Retinal pigment epithelial cell (primary cell): ENCODE data around the gene FPGS.

Source experiments
- DNase-seq: peaks from one replicate; pipeline ENCODE4 v3.0.0-alpha.2; 2010; ENCODE audit warnings: low read depth
- H3K4me3 ChIP-seq: 2 replicates; pipeline ENCODE4 v1.5.1; 2011; ENCODE audit warnings: mild to moderate bottlenecking, low read length, control low read depth, moderate library complexity
- TF ChIP-seq, protein P1 (sequence below): conservative IDR thresholded peaks from 2 replicates; pipeline ENCODE4 v1.5.1; 2011; ENCODE audit warnings: low read depth, low read length, control low read depth, inconsistent platforms

FPGS gene

GRCh38 chr9:127791085-127791484 is 11.6 kb upstream of the FPGS start:
- no peak overlapping the region for H3K4me3 ChIP-seq
- TF ChIP-seq, protein P1, sequence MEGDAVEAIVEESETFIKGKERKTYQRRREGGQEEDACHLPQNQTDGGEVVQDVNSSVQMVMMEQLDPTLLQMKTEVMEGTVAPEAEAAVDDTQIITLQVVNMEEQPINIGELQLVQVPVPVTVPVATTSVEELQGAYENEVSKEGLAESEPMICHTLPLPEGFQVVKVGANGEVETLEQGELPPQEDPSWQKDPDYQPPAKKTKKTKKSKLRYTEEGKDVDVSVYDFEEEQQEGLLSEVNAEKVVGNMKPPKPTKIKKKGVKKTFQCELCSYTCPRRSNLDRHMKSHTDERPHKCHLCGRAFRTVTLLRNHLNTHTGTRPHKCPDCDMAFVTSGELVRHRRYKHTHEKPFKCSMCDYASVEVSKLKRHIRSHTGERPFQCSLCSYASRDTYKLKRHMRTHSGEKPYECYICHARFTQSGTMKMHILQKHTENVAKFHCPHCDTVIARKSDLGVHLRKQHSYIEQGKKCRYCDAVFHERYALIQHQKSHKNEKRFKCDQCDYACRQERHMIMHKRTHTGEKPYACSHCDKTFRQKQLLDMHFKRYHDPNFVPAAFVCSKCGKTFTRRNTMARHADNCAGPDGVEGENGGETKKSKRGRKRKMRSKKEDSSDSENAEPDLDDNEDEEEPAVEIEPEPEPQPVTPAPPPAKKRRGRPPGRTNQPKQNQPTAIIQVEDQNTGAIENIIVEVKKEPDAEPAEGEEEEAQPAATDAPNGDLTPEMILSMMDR, result no peak
- no peak for DNase-seq

GRCh38 chr9:127792417-127793031 is 10.2 kb upstream of the FPGS start:
- TF ChIP-seq, protein P1, result no peak
- no peak overlapping the region for H3K4me3 ChIP-seq
- no peak for DNase-seq

DNA sequence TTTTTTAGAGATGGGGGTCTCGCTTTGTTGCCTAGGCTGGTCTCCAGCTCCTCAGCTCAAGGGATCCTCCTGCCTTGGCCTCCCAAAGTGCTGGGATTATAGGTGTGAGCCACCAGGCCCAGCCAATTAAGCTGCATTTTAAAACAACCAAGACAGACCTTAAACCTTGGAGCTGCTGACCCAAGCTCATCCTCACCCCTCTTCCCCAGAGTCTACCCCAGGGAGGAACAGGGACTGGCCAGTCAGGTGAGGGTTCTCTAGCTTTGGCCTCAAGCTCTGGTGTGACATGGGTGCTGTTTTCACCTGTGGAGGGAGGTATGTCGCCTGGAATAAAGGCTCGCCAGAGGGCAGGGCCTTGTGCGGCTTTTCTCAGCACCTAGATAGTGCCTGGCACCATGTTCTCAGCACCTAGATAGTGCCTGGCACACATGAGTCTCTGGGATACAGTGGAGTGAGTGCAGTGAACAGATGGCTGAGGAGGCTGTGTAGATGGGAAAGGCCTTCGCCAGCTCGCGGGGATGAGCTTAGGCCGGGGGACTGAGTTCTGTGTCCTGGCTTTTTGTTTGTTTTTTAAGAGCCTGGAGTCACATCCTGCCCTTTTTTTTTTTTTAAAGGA is 9.5 kb upstream of the FPGS start:
- H3K4me3 ChIP-seq, result no peak overlapping the region
- TF ChIP-seq, protein P1, result no peak
- DNase-seq, result no peak

- H3K4me3 ChIP-seq, result no peak overlapping the region
- no peak for DNase-seq
- TF ChIP-seq, protein P1, result no peak
These were observed 8.5 kb upstream of the FPGS start for GRCh38 chr9:127794001-127794791.

DNA sequence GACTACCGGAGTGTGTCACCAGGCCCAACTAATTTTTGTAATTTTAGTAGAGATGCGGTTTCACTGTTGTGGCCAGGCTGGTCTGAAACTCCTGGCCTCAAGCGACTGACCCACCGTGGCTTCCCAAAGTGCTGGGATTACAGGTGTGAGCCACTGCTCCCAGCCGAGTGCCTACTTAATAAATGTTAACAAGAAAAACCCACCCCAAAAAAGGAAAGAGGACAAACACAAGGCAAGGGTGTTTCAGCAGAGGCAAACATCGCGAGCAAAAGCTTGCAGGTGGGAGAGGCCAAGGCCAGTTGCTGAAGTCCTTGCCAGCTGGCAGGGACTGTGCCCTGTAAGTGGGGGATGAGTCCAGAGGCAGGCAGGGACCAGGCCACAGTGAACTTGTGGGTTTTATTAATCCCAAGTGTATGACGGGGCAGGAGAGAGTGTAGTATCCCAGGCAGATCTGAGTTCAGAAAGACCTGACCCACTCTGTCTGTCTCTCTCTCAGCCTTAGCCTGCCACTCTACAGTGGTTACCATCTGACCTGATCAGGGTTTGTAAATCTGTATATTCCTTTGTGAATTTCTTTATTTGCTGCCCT is 6.4 kb upstream of the FPGS start:
- TF ChIP-seq, protein P1, result no peak

GRCh38 chr9:127796852-127797370 is 5.8 kb upstream of the FPGS start:
- DNase-seq, result no peak

More for the DNA sequence above, 6.4 kb upstream of the FPGS start:
- H3K4me3 ChIP-seq, result no peak overlapping the region
- no peak for DNase-seq

More at GRCh38 chr9:127796852-127797370, 5.8 kb upstream of the FPGS start:
- TF ChIP-seq, protein P1, result no peak
- no peak overlapping the region for H3K4me3 ChIP-seq
